Keratinocyte (primary cell): ENCODE measurements around the gene TMEM30B. TPM values are rescaled to one million over a fixed set of nuclear protein-coding genes. Genes with fewer than 3 reads are reported as not detected.

Experiments
- DNase-seq: peaks from one replicate; pipeline ENCODE4 v3.0.0-alpha.2; 2011; ENCODE audit warnings: low read depth, missing footprints, low spot score
- FAIRE-seq: peaks from 2 replicates; lab custom pipeline; 2011; peaks lifted over from hg19 to GRCh38; lab: Jason Lieb, UNC
- H2AFZ ChIP-seq: 2 replicates; pipeline ENCODE4 v1.6.0; 2012; ENCODE audit warnings: low read length, control low read depth, inconsistent platforms; ENCODE audit not compliant: control insufficient read depth
- H3K27ac ChIP-seq: 2 replicates; pipeline ENCODE4 v1.5.1; 2011; ENCODE audit warnings: low read length; ENCODE audit not compliant: control insufficient read depth, insufficient read depth
- H3K27me3 ChIP-seq: 3 replicates; pipeline ENCODE4 v1.6.0; 2011; ENCODE audit warnings: low read length; ENCODE audit not compliant: control insufficient read depth, insufficient read depth; ENCODE audit errors: extremely low read depth
- H3K36me3 ChIP-seq, 2 experiments: 2 replicates in 1 of 2; 3 replicates in 1 of 2; pipeline ENCODE4 v1.5.1; 2011; ENCODE audit warnings: low read length in 2 of 2, mild to moderate bottlenecking in 1 of 2; ENCODE audit not compliant: control insufficient read depth in 2 of 2, insufficient read depth in 2 of 2; ENCODE audit errors: extremely low read depth in 1 of 2
- H3K4me1 ChIP-seq: 3 replicates; pipeline ENCODE4 v1.5.1; 2011; ENCODE audit warnings: low read length; ENCODE audit not compliant: control insufficient read depth, insufficient read depth; ENCODE audit errors: extremely low read depth
- H3K4me2 ChIP-seq: 3 replicates; pipeline ENCODE4 v1.6.0; 2011; ENCODE audit warnings: low read depth, low read length; ENCODE audit not compliant: control insufficient read depth, insufficient read depth; ENCODE audit errors: extremely low read depth
- H3K4me3 ChIP-seq, 3 experiments: fragments of 200-600 bp in 1 of 3; sonication (generic) in 1 of 3; 2 replicates in 2 of 3; 3 replicates in 1 of 3; pipeline ENCODE4 v1.5.1; 2011 to 2016; ENCODE audit warnings: low read length in 3 of 3, mild to moderate bottlenecking in 3 of 3, control low read depth in 2 of 3, inconsistent platforms in 1 of 3, low read depth in 1 of 3, mixed read lengths in 1 of 3, mixed run types in 1 of 3, moderate library complexity in 1 of 3; ENCODE audit not compliant: control insufficient read depth in 2 of 3, insufficient read depth in 2 of 3; ENCODE audit errors: extremely low read depth in 1 of 3
- H3K79me2 ChIP-seq: 2 replicates; pipeline ENCODE4 v1.6.0; 2012; ENCODE audit warnings: low read length; ENCODE audit not compliant: control insufficient read depth, insufficient read depth
- H3K9ac ChIP-seq: 3 replicates; pipeline ENCODE4 v1.6.0; 2011; ENCODE audit warnings: low read length; ENCODE audit not compliant: control insufficient read depth, insufficient read depth; ENCODE audit errors: extremely low read depth
- H3K9me1 ChIP-seq: 3 replicates; pipeline ENCODE4 v1.6.0; 2011; ENCODE audit warnings: low read length; ENCODE audit not compliant: control insufficient read depth, insufficient read depth; ENCODE audit errors: extremely low read depth
- H3K9me3 ChIP-seq: 2 replicates; pipeline ENCODE4 v1.5.1; 2012; ENCODE audit warnings: low read depth, low read length; ENCODE audit not compliant: control insufficient read depth
- H4K20me1 ChIP-seq: 3 replicates; pipeline ENCODE4 v1.6.0; 2011; ENCODE audit warnings: low read length; ENCODE audit not compliant: control insufficient read depth, insufficient read depth; ENCODE audit errors: extremely low read depth
- EZH2 ChIP-seq: IDR thresholded peaks from one replicate; pipeline ENCODE4 v1.6.1; 2012; ENCODE audit warnings: inconsistent platforms, mild to moderate bottlenecking, low read length, moderate library complexity
- dilution Hi-C: fragments of 300-500 bp; cut with MboI; formaldehyde crosslinking; loops from one replicate; pipeline ENCODE4 v1.7.0; 2020; ENCODE audit warnings: low sequenced_read_pairs; ENCODE audit not compliant: extremely low pct_ligation_motif_present
- polyA plus RNA-seq, 5 experiments: library from polyadenylated mRNA; depleted of rRNA in 3 of 5; stranded (reverse) in 3 of 5; stranded (forward) in 1 of 5; unstranded in 1 of 5; fragments of >200 nt; gene quantifications; 1 replicate in 1 of 5; 2 replicates in 3 of 5; 3 replicates in 1 of 5; pipeline versions ENCODE4 v1.2.1 to v1.2.3, GENCODE V29; 2011 to 2012; ENCODE audit warnings: missing spikeins in 2 of 5, low read depth in 1 of 5, low replicate concordance in 1 of 5
- TF ChIP-seq, protein P1 (sequence below), 3 experiments: IDR thresholded peaks in 1 of 3; conservative IDR thresholded peaks in 1 of 3; optimal IDR thresholded peaks in 1 of 3; 2 replicates in 2 of 3; 3 replicates in 1 of 3; pipeline versions ENCODE3 to v1.5.1; 2011; ENCODE audit warnings: low read length in 3 of 3, mild to moderate bottlenecking in 3 of 3, moderate library complexity in 2 of 3, control low read depth in 1 of 3, inconsistent platforms in 1 of 3; ENCODE audit not compliant: insufficient read depth in 2 of 3; ENCODE audit errors: extremely low read depth in 1 of 3

Gene TMEM30B
- polyA plus RNA-seq, 1 donor (not counting 4 experiments of a cell fraction or from before 2014, with no cell fraction given) = 8.1 TPM

DNA sequence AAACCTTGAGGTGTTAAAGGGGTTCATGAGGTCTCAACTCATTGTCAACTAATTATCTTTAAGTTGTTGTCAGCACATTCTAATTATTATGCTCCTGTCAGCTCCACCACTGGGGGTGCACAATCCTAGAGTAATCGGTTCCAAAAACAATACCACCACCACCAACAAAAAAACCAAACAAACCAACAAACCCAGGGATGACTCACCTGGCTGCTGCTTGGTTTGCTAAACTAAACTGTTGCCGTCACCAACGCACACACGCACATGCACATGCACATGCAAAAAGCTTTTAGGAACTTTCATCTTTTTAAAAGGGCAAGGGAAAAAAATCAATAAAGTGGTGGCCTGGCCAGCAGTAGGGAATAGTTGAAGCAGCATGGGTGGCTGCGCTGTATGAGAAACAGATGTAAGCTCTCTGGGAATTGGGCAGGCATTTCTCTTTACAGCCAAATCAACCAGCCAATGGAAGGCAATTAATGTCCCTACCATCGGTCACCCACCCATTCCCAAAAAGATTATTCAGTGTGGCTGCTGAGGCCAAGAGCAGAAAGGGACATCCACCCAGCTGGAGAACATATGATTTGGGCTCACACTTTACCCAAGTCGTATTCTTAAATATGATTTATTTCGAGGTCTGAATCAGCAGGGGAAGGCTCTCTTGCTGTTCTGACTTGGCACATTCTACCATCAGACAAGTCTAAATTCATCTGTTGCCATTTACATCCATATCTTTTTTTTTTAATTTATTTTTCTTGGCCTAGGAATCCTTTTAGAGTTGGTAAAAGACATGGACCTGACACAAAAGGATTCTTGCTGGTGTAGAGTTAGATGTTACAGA is 20.0 kb downstream of the TMEM30B start:
- no peaks in the 10 kb centered on the region for H3K4me1 ChIP-seq
- no peaks in the 10 kb centered on the region for H3K36me3 ChIP-seq
- no peak overlapping the region for H3K4me3 ChIP-seq
- DNase-seq (no peak), FAIRE-seq (peak; percentile 39)
- no peak overlapping the region for H2AFZ ChIP-seq
- no peak overlapping the region for H3K9ac ChIP-seq
- H3K27ac ChIP-seq = no peak overlapping the region
- H4K20me1 ChIP-seq = no peaks in the 10 kb centered on the region
- dilution Hi-C loops = no loop called here
- H3K9me3 ChIP-seq = no peaks in the 10 kb centered on the region
- no peaks in the 10 kb centered on the region for H3K9me1 ChIP-seq
- H3K27me3 ChIP-seq = peaks cover 10% of the 10 kb centered on the region
- H3K79me2 ChIP-seq = no peaks in the 10 kb centered on the region
- no peak for TF ChIP-seq EZH2
- TF ChIP-seq, protein P1, sequence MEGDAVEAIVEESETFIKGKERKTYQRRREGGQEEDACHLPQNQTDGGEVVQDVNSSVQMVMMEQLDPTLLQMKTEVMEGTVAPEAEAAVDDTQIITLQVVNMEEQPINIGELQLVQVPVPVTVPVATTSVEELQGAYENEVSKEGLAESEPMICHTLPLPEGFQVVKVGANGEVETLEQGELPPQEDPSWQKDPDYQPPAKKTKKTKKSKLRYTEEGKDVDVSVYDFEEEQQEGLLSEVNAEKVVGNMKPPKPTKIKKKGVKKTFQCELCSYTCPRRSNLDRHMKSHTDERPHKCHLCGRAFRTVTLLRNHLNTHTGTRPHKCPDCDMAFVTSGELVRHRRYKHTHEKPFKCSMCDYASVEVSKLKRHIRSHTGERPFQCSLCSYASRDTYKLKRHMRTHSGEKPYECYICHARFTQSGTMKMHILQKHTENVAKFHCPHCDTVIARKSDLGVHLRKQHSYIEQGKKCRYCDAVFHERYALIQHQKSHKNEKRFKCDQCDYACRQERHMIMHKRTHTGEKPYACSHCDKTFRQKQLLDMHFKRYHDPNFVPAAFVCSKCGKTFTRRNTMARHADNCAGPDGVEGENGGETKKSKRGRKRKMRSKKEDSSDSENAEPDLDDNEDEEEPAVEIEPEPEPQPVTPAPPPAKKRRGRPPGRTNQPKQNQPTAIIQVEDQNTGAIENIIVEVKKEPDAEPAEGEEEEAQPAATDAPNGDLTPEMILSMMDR (optimal IDR thresholded peaks at IDR 0.05 in 1 of 3, IDR thresholded peaks at IDR 0.05 in 1 of 3, conservative IDR thresholded peaks at IDR 0.05 in 1 of 3; ENCODE audit: extremely low read depth in 1 of 3, insufficient read depth in 2 of 3, low read length in 3 of 3) = no peak
- H3K4me2 ChIP-seq = no peak overlapping the region

DNA sequence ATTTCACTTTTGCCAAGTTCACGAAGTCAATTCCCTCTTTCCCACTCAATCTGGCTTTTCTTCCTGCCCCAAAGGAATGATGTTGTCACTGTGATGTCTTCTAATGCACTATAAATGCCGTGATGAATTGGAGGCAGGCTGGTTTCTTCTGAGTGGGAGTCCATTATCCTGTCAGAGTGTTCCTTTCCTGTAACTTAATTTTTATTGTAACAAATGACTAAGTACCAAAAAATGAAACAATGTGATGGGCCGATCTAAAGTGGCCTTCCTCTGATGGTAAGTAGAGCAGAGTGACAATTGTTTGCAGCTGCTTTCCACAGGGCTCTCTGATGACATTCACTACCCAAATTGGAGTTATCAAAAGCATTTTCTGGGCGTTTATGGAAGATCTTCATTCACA is 22.2 kb downstream of the TMEM30B start:
- Histone ChIP-seq H3K4me2 (no peak overlapping the region), H4K20me1 (no peaks in the 10 kb centered on the region), H3K9me1 (no peaks in the 10 kb centered on the region), H3K36me3 (no peaks in the 10 kb centered on the region), H3K9me3 (no peaks in the 10 kb centered on the region), H3K4me1 (no peaks in the 10 kb centered on the region), H3K79me2 (no peaks in the 10 kb centered on the region), H3K27ac (no peak overlapping the region), H2AFZ (no peak overlapping the region), H3K27me3 (peaks cover 11% of the 10 kb centered on the region), H3K4me3 (no peak overlapping the region), H3K9ac (no peak overlapping the region)
- DNase-seq (no peak), FAIRE-seq (no peak)
- dilution Hi-C loops = no loop called here
- TF ChIP-seq, protein P1 (optimal IDR thresholded peaks at IDR 0.05 in 1 of 3, IDR thresholded peaks at IDR 0.05 in 1 of 3, conservative IDR thresholded peaks at IDR 0.05 in 1 of 3; ENCODE audit: extremely low read depth in 1 of 3, insufficient read depth in 2 of 3, low read length in 3 of 3) = no peak
- no peak for TF ChIP-seq EZH2
